ENCODE results near the gene ERCC8. TPM values are rescaled to one million over a fixed set of nuclear protein-coding genes. Genes with fewer than 3 reads are reported as not detected.
A peak's percentile ranks its signal among the peaks of the same experiment; 100 is the strongest.

ERCC8 gene
- total and polyA plus RNA-seq, 9 donors = 10.4 to 21.9 (median 13.8) TPM

DNA sequence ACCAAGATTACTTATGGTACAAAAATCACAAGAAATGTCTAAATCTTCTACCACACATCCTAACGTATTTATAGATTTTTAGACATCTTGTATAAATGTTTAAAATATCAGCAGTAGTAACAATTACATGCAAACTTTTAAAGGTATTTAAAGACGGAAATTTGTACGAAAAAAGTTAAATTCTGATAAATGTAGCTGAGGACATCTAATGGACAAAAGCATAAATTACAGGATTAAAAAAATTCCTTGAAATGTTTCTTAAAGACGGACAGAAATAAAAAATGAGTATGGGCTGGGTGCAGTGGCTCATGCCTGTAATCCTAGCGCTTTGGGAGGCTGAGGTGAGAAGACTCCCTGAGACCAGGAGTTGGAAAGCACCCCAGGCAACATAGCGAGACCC is 15.8 kb downstream of the ERCC8 start:
- no peaks in the 10 kb centered on the region for H3K27me3 ChIP-seq (ENCODE audit: control insufficient read depth, insufficient read depth, low read length)
- 78% methylated on average over 2 of the region's 6 CpGs for WGBS (ENCODE audit: insufficient coverage)
- H3K36me3 ChIP-seq (ENCODE audit: control insufficient read depth, insufficient read depth, low read length) = peaks cover 9% of the 10 kb centered on the region
- H3K4me3 ChIP-seq (ENCODE audit: low read length) = no peak overlapping the region
- H3K4me1 ChIP-seq (ENCODE audit: control insufficient read depth, insufficient read depth, low read length) = no peaks in the 10 kb centered on the region
- no peak for DNase-seq
- no peaks in the 10 kb centered on the region for H3K9me3 ChIP-seq (replicated peaks; ENCODE audit: control insufficient read depth, low read depth, low read length)
- H3K27ac ChIP-seq (ENCODE audit: low read length) = no peak overlapping the region

DNA sequence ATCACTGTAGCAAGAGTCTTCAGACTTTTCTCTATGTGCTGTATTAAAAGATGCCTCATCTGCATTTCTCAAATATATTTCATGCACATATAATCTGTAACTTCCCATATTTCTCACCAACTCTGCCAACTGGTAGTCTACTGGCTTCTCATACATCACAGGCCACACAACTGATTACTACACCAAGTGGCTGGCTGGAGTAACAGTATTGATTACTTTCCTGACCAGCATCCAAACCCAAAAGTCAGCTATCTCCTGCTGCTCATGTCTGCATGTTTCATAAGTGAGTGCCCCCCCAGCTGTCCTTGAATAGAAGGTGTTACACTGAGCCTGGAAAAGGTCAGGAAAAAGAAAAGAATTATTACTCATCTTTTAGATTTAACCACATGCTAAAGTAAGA is 17.4 kb downstream of the ERCC8 start:
- Histone ChIP-seq H3K27me3 (ENCODE audit: control insufficient read depth, insufficient read depth, low read length) (no peaks in the 10 kb centered on the region), H3K4me1 (ENCODE audit: control insufficient read depth, insufficient read depth, low read length) (no peaks in the 10 kb centered on the region), H3K36me3 (ENCODE audit: control insufficient read depth, insufficient read depth, low read length) (peaks cover 9% of the 10 kb centered on the region), H3K27ac (ENCODE audit: low read length) (no peak overlapping the region), H3K4me3 (ENCODE audit: low read length) (no peak overlapping the region), H3K9me3 (replicated peaks; ENCODE audit: control insufficient read depth, low read depth, low read length) (no peaks in the 10 kb centered on the region)
- DNase-seq = no peak

DNA sequence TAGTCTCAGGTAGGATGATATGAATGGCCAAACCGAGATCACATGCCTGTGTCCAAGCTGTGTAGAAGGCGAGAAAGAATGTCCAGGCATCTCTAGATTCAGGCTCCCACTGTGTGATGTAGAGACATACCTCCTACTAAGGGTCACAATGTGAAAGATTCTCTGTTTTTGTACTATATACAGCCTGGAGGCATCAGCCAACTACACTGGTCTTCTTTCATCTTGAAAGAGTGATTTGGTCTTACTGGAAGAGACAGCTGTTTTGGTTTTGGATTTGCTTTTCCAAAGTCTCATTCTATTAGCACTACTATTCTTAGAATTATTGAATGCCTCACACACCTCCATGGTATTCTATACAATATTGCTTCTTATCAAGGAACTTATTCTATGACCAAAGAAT is 26.4 kb downstream of the ERCC8 start:
- H3K36me3 ChIP-seq (ENCODE audit: control insufficient read depth, insufficient read depth, low read length) = peaks cover 12% of the 10 kb centered on the region
- no peaks in the 10 kb centered on the region for H3K4me1 ChIP-seq (ENCODE audit: control insufficient read depth, insufficient read depth, low read length)
- 100% methylated on average over 1 of the region's 2 CpGs for WGBS (ENCODE audit: insufficient coverage)
- no peak overlapping the region for H3K4me3 ChIP-seq (ENCODE audit: low read length)
- H3K27ac ChIP-seq (ENCODE audit: low read length) = no peak overlapping the region
- H3K9me3 ChIP-seq (replicated peaks; ENCODE audit: control insufficient read depth, low read depth, low read length) = no peaks in the 10 kb centered on the region
- no peaks in the 10 kb centered on the region for H3K27me3 ChIP-seq (ENCODE audit: control insufficient read depth, insufficient read depth, low read length)
- no peak for DNase-seq

DNA sequence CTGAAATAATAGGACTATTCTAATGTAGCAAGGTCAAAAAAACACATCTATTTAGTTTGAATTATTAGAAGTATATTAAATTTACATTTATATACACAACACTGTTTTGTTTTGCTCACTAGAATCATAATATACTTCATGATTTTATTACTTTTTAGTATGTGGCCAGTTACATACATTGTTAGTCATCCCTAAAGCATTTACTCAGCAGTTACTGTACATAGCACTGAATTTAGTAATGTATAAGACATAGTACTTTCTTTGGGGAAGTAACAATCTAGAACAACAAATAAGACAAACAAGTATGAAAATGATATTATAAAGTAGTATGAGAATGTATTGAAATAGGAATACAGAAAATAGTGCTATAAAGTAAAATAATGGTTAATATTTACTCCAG is 28.2 kb downstream of the ERCC8 start:
- no peak for DNase-seq
- H3K27me3 ChIP-seq (ENCODE audit: control insufficient read depth, insufficient read depth, low read length) = no peaks in the 10 kb centered on the region
- H3K27ac ChIP-seq (ENCODE audit: low read length) = no peak overlapping the region
- no peaks in the 10 kb centered on the region for H3K9me3 ChIP-seq (replicated peaks; ENCODE audit: control insufficient read depth, low read depth, low read length)
- H3K36me3 ChIP-seq (ENCODE audit: control insufficient read depth, insufficient read depth, low read length) = peaks cover 12% of the 10 kb centered on the region
- H3K4me3 ChIP-seq (ENCODE audit: low read length) = no peak overlapping the region
- H3K4me1 ChIP-seq (ENCODE audit: control insufficient read depth, insufficient read depth, low read length) = no peaks in the 10 kb centered on the region

- H3K4me1 ChIP-seq (ENCODE audit: control insufficient read depth, insufficient read depth, low read length) = no peaks in the 10 kb centered on the region
- no peak for DNase-seq
- H3K27ac ChIP-seq (ENCODE audit: low read length) = no peak overlapping the region
- no peak overlapping the region for H3K4me3 ChIP-seq (ENCODE audit: low read length)
- no CpG with 5 or more reads among the region's 4 CpGs for WGBS (ENCODE audit: insufficient coverage)
- H3K27me3 ChIP-seq (ENCODE audit: control insufficient read depth, insufficient read depth, low read length) = no peaks in the 10 kb centered on the region
- no peaks in the 10 kb centered on the region for H3K9me3 ChIP-seq (replicated peaks; ENCODE audit: control insufficient read depth, low read depth, low read length)
- no peaks in the 10 kb centered on the region for H3K36me3 ChIP-seq (ENCODE audit: control insufficient read depth, insufficient read depth, low read length)
Observed at GRCh38 chr5:60903356-60903755, 41.5 kb downstream of the ERCC8 start.

DNA sequence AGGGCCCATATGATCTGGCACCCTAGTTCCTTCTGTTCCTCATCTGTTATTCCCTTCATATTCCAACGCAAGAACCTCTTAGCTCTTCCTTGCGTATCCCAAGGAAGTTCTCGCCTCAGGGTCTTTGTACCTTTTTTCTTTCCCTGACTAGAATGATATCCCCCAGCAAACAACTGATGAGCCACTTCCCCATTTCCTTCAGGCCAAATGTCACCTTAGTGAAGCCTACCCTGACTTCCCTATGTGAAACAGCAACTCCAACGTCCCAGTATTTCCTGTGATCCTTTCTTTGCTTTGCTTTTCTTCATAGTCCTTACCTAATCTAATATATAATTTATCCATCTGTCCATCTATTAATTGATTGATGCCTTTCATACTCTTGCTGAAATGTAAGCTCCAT is 47.9 kb downstream of the ERCC8 start:
- no peak for DNase-seq
- Histone ChIP-seq H3K27me3 (ENCODE audit: control insufficient read depth, insufficient read depth, low read length) (no peaks in the 10 kb centered on the region), H3K4me3 (ENCODE audit: low read length) (no peak overlapping the region), H3K9me3 (replicated peaks; ENCODE audit: control insufficient read depth, low read depth, low read length) (no peaks in the 10 kb centered on the region), H3K36me3 (ENCODE audit: control insufficient read depth, insufficient read depth, low read length) (peaks cover 16% of the 10 kb centered on the region), H3K4me1 (ENCODE audit: control insufficient read depth, insufficient read depth, low read length) (no peaks in the 10 kb centered on the region), H3K27ac (ENCODE audit: low read length) (no peak overlapping the region)
- 100% methylated on average over 3 of the region's 4 CpGs for whole genome bisulfite sequencing (ENCODE audit: insufficient coverage)

- Histone ChIP-seq H3K4me3 (ENCODE audit: low read length) (no peak overlapping the region), H3K4me1 (ENCODE audit: control insufficient read depth, insufficient read depth, low read length) (no peaks in the 10 kb centered on the region), H3K27ac (ENCODE audit: low read length) (no peak overlapping the region), H3K9me3 (replicated peaks; ENCODE audit: control insufficient read depth, low read depth, low read length) (no peaks in the 10 kb centered on the region), H3K36me3 (ENCODE audit: control insufficient read depth, insufficient read depth, low read length) (peaks cover 16% of the 10 kb centered on the region), H3K27me3 (ENCODE audit: control insufficient read depth, insufficient read depth, low read length) (no peaks in the 10 kb centered on the region)
- 97% methylated on average over 7 of the region's 13 CpGs for WGBS (ENCODE audit: insufficient coverage)
- no peak for DNase-seq
Observed at GRCh38 chr5:60893521-60893920, 51.3 kb downstream of the ERCC8 start.

- no peaks in the 10 kb centered on the region for H3K4me1 ChIP-seq (ENCODE audit: control insufficient read depth, insufficient read depth, low read length)
- no peaks in the 10 kb centered on the region for H3K9me3 ChIP-seq (replicated peaks; ENCODE audit: control insufficient read depth, low read depth, low read length)
- H3K27ac ChIP-seq (ENCODE audit: low read length) = no peak overlapping the region
- peaks cover 12% of the 10 kb centered on the region for H3K36me3 ChIP-seq (ENCODE audit: control insufficient read depth, insufficient read depth, low read length)
- no peak for DNase-seq
- H3K27me3 ChIP-seq (ENCODE audit: control insufficient read depth, insufficient read depth, low read length) = no peaks in the 10 kb centered on the region
- H3K4me3 ChIP-seq (ENCODE audit: low read length) = no peak overlapping the region
- WGBS (ENCODE audit: insufficient coverage) = no CpG with 5 or more reads among the region's 2 CpGs
Observed at GRCh38 chr5:60891667-60892066, 53.2 kb downstream of the ERCC8 start.

DNA sequence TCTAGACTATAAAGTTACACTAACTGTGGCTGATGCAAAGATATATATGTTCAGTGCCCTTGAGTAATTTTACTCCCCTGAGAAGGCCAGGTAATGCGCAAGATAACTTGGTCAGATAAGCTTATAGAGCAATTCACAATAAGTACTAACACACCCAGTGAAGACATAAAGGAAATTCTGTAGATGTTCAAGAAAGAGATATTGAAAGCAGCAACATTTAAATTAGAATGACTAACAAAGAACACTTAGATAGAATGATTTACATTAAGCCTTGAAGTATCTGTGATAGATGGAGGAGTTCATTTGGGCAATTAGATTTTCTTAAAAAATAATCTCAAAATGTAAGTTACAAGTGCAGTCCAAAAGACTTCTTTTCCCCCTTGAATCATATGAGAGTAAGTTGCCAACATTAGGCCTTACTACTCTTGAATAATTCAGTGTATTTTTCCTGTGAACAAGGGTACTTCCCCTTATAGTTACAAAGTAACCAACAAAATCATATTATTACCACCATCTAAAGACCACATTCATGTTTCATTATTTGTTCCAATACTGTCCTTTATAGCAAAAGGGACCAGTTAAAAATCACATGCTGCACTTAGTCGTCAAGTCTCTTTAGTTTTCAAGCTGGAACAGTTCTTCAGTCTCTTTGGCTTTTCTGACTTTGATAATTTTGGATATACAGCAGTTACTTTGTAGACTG is 56.4 kb downstream of the ERCC8 start:
- Histone ChIP-seq H3K27me3 (ENCODE audit: control insufficient read depth, insufficient read depth, low read length) (no peaks in the 10 kb centered on the region), H3K27ac (ENCODE audit: low read length) (no peak overlapping the region), H3K4me1 (ENCODE audit: control insufficient read depth, insufficient read depth, low read length) (no peaks in the 10 kb centered on the region), H3K4me3 (ENCODE audit: low read length) (no peak overlapping the region), H3K9me3 (replicated peaks; ENCODE audit: control insufficient read depth, low read depth, low read length) (no peaks in the 10 kb centered on the region), H3K36me3 (ENCODE audit: control insufficient read depth, insufficient read depth, low read length) (peaks cover 9% of the 10 kb centered on the region)
- DNase-seq = no peak
- no CpG with 5 or more reads among the region's 2 CpGs for whole genome bisulfite sequencing (ENCODE audit: insufficient coverage)

GRCh38 chr5:60887746-60888145 is 57.1 kb downstream of the ERCC8 start:
- Histone ChIP-seq H3K27me3 (ENCODE audit: control insufficient read depth, insufficient read depth, low read length) (no peaks in the 10 kb centered on the region), H3K9me3 (replicated peaks; ENCODE audit: control insufficient read depth, low read depth, low read length) (no peaks in the 10 kb centered on the region), H3K4me3 (ENCODE audit: low read length) (no peak overlapping the region), H3K4me1 (ENCODE audit: control insufficient read depth, insufficient read depth, low read length) (no peaks in the 10 kb centered on the region), H3K36me3 (ENCODE audit: control insufficient read depth, insufficient read depth, low read length) (peaks cover 2% of the 10 kb centered on the region), H3K27ac (ENCODE audit: low read length) (no peak overlapping the region)
- DNase-seq = peak; percentile 56
- WGBS (ENCODE audit: insufficient coverage) = no CpG with 5 or more reads among the region's 2 CpGs

GRCh38 chr5:60887096-60887495 is 57.8 kb downstream of the ERCC8 start:
- Histone ChIP-seq H3K4me3 (ENCODE audit: low read length) (no peak overlapping the region), H3K36me3 (ENCODE audit: control insufficient read depth, insufficient read depth, low read length) (no peaks in the 10 kb centered on the region)

More at GRCh38 chr5:60887096-60887495, 57.8 kb downstream of the ERCC8 start:
- H3K27ac ChIP-seq (ENCODE audit: low read length) = no peak overlapping the region
- no CpG with 5 or more reads among the region's 1 CpG for WGBS (ENCODE audit: insufficient coverage)
- no peaks in the 10 kb centered on the region for H3K4me1 ChIP-seq (ENCODE audit: control insufficient read depth, insufficient read depth, low read length)
- no peak for DNase-seq
- H3K9me3 ChIP-seq (replicated peaks; ENCODE audit: control insufficient read depth, low read depth, low read length) = peaks cover 2% of the 10 kb centered on the region
- H3K27me3 ChIP-seq (ENCODE audit: control insufficient read depth, insufficient read depth, low read length) = no peaks in the 10 kb centered on the region

Data from muscle of leg (tissue), 11 donors.